ENCODE results near the gene S100A1.

GRCh38 chr1:153613406-153613805 is 14.8 kb upstream of the S100A1 start:
- no peak for TF ChIP-seq CTCF (IDR thresholded peaks at IDR 0.05)
- TF ChIP-seq EZH2phosphoT487 (IDR thresholded peaks at IDR 0.05) = no peak
